ENCODE results near the gene AGXT2.
"Not testable (repeated sequence)": the region's sequence is repeated elsewhere in the genome, so short reads cannot be mapped to it uniquely, and the experiment has no call there.

AGXT2 gene

DNA sequence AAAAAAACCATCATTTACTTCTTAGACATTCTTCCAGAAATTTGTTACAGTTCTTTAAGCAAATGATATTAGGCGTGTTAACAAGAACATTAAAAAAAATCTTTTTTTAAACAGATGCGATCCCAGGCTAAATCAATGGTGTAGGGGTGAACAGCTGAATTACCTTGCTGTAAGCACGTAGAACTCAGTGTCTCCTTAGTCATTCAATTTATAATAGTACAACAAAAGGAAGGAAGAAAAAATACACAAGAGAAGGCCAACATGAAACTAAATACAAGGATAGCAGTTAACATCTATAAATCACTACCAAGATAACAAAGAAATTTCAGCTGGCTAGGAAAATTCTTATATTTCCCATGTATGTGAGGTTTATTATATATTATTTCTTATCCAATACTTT is 35.4 kb downstream of the AGXT2 start:
- DNase-seq, result no peak

DNA sequence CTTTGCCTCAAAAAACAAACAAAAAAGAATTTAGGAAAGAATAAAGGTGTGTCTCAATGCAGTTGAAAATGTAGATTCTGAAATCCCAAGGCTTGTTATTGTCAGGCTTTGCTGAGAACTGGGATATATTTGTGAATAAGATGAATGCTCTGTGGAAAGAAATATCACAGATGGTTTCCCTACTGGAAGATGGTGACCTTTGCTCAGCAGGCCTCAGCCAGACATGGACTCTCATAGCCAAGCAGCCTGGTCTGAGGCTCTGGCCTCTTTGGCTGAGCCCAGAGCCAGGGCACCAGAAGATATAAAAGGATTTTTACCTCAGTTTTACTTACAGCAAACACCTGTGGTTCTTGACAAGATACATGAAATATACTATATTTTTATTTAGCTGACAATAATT is 37.1 kb downstream of the AGXT2 start:
- DNase-seq, result no peak

- no peak for DNase-seq
Measured at GRCh38 chr5:35009657-35010056, 38.1 kb downstream of the AGXT2 start.

DNA sequence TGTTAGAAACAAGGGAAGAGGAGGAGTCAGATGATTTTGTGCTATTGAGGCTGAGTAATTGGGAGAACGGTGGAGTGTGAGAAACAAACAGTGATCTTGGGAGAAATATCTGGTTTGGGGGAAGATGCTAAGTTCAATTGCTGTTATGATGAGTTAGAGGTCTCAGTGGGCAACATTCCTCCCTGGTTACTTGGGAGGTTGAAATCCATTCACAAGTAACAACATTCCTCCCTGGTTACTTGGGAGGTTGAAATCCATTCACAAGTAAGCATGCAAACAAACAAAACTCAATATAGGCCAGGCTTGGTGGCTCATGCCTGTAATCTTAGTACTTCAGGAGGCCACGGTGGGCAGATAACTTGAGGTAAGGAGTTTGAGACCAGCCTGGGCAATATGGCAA is 38.7 kb downstream of the AGXT2 start:
- no peak for DNase-seq

- no peak for DNase-seq
Measured at GRCh38 chr5:35004771-35005170, 43.0 kb downstream of the AGXT2 start.

DNA sequence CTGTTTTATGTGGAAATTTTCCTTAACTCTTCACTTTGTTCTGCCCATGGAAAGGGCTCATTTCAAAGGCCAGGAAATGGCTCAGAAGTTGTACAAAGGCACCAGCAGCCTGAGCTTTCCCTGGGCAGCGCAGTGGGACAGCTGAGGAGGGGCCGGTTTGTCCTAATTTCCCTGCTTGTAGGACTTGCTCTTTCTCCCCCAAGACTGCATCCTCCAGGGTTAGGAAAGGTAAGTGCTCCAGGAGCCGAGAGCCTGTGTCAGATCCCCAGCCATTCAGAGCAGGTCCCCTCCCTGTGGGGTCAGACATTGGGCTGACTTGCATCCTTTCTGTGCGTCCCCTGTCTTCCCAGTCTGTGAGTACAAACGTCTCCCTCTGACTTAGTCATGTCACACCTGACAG is 43.5 kb downstream of the AGXT2 start:
- DNase-seq, result no peak

DNA sequence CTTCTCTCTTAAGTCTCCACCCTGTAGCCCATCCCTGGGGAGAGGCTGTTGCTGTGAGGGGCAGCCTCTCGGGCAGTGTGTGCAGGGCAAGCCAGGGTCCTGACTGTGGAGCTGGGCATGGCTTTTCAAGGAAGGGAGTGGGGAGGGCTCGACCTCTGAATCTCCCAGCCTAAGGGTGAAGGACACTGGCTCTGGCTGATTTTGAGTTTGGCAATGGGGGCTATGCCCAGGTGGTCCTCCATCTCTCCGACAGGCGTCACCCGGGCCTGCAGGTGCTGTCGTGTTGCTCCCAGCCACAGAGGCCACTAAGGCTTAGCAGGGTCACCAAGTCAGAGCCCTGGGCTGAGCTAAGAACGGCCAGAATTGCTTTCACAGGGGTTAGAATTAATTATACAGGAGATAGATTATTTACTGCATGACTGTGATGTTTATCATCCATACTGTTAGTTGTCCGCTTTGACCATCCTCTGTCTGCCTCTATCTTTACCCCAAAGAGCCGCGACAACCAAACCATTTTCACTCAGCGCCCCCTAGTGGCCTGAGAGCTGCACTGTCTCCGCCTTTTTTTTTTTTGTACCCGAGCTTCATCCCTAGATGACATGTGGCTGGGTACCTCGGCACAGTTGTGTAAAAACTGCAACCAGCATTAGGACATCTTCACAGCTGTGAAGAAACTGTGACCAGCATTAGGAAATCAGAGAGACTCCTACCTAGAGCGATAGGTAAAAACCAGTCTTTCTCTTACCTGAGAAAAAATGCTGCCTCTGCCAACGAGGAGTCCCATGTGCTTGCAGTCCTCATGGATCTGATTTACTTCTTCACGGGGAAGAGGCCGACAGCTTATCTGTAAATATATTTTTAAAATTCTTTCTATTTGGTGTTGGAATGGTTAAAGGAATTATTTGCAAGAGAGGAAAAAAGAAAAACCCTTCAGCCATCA is 44.5 kb downstream of the AGXT2 start:
- peak; percentile 34 to 48 for DNase-seq

DNA sequence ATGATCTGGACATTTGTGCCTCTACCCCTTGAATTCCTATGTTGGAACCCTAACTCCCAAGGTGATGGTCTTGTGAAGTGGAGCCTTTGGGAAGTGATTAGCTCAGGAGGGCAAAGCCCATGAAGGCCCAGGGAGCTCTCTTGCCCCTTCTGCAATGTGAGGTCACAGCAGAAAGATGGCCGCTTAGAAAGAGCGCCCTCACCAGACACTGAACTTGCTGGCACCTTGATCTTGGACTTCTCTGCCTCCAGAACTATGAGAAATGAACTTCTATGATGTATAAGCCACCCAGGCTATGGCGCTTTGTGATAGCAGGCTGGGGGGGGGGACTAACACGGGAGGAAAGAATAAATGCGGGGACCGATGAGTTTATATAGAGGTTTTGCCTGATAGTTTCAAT is 45.3 kb downstream of the AGXT2 start:
- DNase-seq, result no peak

DNA sequence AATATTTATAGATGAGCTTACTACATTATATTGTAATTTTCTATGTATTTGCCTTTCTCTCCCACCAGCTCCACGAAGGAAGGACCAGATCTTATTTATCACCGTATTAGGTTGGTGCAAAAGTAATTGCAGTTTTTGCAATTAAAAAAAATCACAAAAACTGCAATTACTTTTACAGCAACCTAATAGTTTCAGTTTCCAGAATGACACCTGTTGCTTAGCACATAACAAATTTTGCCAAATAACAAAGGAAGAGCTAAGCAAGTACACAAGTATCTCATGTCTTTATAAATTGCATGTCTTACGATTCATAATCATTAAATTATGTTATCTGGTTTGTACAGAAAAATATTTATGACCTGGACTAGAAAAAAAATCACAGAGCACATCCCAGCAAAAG is 45.9 kb downstream of the AGXT2 start:
- no peak for DNase-seq

- no peak for DNase-seq
Measured at GRCh38 chr5:34998058-34998789, 49.5 kb downstream of the AGXT2 start.

DNA sequence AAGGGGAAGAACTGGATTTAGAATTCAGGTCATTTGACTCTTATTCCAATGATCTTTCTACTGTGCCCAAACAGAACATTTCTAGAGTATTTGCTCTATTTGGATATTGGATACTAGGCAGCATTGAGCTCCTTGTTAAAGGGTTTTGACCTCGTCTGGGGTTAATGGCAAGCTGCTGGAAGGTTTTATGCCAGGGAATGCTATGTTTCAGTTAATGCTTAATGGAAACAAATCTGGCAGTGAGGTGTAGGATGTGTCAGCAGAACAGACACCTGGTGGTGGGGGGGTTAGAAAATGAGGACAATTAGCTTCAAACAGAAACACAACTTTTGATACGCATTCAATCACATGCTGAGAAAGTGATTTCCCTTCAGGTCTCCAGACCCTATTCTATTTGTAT is 51.5 kb downstream of the AGXT2 start:
- DNase-seq, result no peak

- no peak for DNase-seq
Measured at GRCh38 chr5:34993951-34994350, 53.8 kb downstream of the AGXT2 start.

DNA sequence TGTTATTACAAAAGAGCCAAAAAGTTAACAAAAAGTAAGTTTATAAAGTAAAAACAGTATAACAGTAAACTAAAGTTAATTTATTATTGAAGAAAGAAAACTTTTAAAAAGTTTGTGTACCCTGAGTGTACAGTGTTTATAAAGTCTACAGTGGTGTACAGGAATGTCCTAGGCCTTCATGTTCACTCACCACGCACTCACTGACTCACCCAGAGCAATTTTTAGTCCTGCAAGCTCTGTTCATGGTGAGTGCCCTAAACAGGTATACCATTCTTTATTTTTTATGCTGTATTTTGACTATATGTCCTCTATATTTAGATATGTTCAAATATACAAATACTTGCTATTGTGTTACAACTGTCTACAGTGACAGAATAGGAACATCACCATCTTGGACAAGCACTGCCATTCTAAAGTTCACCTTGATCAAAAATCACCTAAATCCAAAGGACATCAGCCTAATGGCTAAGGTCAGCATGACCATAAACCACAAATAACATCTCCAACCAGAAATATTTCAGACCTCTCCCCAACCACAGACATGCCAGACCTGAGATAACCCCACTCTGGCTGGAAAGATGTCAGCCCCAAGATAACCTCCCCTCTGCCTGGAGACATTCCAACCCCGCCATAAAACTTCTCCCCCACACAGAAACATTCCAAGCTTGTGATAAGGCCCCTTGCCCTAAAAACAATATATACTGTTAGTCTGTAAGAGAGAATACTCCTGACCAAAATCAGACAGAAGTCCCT is 56.1 kb downstream of the AGXT2 start:
- DNase-seq, result no peak

GRCh38 chr5:34986965-34987364 is 60.8 kb downstream of the AGXT2 start:
- no peak for DNase-seq

- no peak for DNase-seq
Measured at GRCh38 chr5:34982823-34983222, 64.9 kb downstream of the AGXT2 start.

DNA sequence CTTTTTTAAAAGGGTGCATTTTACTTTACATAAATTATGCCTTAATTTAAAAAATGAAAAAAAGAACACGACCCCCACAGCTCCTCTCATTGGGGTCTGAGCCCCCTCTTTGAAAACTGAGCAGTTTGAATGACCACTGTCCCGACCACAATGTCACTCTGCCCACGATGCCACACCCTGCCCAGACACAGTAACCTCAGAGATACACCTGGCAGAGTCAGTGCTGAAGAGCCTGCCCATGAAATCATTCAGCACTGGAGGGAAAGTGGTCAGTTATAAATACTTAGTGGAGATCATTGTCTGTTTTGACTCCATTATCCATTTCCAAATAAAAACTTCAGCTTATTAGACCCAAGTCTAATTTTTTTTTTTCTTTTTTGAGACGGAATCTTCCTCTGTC is 69.1 kb downstream of the AGXT2 start:
- DNase-seq, result no peak

DNA sequence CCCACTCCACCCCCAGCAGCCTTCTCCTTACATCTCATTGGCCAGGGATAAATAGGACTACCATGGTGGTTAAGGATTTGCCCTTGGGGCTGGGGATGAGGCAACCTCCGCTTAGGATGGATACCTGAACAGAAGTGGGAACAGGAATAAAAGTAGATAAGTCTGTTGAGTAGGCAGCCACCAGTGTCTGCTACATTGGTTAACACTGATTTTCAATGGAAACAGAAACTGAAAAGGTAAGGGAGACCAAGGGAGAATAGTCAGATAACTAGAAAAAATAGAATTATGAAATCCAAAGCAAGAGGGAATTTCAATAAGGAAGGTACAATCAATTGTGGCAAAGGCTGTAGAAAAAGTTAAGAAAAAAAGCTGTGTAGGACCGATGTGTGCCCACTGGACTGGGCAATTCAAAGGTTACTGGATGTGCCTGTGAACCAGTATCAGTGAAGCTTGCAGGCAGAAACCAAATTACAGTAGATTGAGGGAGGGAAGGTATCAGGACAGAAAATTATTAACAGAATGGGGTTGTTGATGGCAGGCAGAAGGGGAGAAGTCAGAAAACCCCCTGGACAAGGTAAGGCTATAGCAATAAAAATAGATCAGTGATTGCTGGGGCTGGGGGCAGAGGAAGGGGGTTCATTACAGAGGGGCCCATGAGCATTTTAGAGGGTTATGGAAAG is 69.7 kb downstream of the AGXT2 start:
- DNase-seq, result no peak

- no peak for DNase-seq
Measured at GRCh38 chr5:34976347-34976746, 71.4 kb downstream of the AGXT2 start.

DNA sequence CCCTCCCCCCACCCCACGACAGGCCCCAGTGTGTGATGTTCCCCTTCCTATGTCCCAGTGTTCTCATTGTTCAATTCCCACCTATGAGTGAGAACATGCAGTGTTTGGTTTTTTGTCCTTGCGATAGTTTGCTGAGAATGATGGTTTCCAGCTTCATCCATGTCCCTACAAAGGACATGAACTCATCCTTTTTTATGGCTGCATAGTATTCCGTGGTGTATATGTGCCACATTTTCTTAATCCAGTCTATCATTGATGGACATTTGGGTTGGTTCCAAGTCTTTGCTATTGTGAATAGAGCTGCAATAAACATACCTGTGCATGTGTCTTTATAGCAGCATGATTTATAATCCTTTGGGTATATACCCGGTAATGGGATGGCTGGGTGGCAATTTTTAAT is 76.1 kb downstream of the AGXT2 start:
- not testable (repeated sequence) for DNase-seq

DNA sequence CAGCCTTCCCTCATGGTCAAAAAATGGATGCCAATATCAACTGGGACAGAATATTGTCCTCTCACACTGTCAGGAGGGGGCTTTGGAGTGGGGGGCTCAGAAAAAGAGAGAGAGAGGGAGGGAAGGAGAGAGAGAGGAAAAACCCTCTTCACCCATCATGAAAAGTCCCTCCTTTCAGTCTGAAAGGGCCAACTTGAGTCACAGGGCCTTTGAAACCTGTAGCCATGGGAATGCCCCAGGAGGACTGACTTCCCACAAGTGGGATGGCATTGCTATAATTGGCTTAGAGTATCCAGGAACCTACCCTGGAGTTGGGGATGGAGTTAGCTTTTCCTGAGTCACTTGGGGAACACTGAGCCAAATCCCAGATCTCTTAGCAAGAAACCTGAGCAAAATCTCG is 77.2 kb downstream of the AGXT2 start:
- DNase-seq, result no peak

DNA sequence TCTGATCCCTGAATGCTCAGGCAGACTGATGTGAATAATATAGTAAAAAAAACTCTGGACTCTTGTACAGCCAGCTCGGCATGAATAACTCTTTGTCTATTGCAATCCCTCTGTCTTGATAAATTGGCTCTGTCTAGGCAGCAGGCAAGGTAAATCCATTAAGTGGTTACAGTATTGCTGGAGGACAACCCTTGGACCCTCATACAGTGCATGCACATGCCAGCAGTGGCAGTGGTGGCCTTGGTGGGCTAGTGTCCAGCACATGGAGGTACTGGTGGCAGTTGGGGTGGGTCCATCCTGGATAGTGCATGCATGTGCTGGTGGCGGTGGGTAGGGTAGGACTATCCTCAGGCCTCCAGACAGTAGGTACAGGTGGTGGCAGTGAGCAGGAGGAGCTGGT is 79.5 kb downstream of the AGXT2 start:
- DNase-seq, result no peak

DNA sequence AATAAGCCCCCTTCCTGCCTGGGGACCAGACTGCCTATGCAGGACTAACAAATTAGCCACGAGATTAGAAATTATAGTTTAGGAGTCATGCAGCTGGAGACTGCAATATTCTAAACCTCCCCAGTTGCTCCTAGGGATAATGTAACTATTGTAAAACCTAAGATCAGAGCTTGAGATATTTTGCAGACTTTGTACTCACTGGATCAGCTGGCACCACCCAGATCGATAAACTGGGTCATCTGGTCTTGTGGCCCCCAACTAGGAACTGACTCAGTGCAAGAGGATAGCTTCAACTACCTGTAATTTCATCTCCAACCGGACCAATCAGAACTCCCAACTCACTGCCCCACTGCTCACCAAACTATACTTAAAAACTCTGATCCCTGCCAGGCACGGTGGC is 80.2 kb downstream of the AGXT2 start:
- DNase-seq, result no peak

- DNase-seq, result no peak
Measured at GRCh38 chr5:34959323-34959722, 88.4 kb downstream of the AGXT2 start.
